ENCODE results near the gene AMDHD1.

DNA sequence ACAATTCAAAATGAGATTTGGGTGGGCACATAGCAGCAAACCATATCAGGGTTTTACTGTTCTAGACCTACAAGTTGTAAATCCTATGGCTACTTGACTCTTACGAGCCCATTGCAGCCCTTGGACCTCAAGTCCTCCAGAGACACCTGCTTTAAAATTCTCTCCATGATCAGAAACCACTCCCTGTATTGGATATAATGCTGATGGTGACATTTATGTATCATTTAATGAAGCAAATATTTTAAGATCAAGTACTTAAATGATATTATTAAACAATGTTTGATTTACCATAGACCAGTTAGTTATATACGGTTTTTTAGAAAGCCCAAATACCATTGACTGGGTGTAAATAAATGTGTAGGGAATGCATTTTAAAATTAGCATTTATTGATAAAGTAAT is 24.2 kb downstream of the AMDHD1 start:
- TF ChIP-seq GATA1 (IDR thresholded peaks at IDR 0.05; ENCODE audit: low read depth, low read length) (no peak), POLR2A (IDR thresholded peaks at IDR 0.05; ENCODE audit: low read length) (no peak)

Data from erythroblast (primary cell).